Hepatocyte (in vitro differentiated cells): ENCODE data around the gene WDR55. TPM values are rescaled to one million over a fixed set of nuclear protein-coding genes. Genes with fewer than 3 reads are reported as not detected.
A peak's percentile ranks its signal among the peaks of the same experiment; 100 is the strongest.

Source experiments
- DNase-seq: peaks from one replicate; pipeline ENCODE4 v3.0.0-alpha.2; 2016; ENCODE audit warnings: low spot score
- H2AFZ ChIP-seq: fragments of 200-600 bp; sonication (generic); 2 replicates; pipeline ENCODE4 v1.6.0; 2016; ENCODE audit warnings: antibody characterized with exemption, mild to moderate bottlenecking
- H3K27ac ChIP-seq: fragments of 200-600 bp; sonication (generic); 2 replicates; pipeline ENCODE4 v1.5.1; 2016; ENCODE audit warnings: mild to moderate bottlenecking
- H3K27me3 ChIP-seq: fragments of 200-600 bp; sonication (generic); 2 replicates; pipeline ENCODE4 v1.6.1; 2016
- H3K36me3 ChIP-seq: fragments of 200-600 bp; sonication (generic); replicated peaks from 2 replicates; pipeline ENCODE4 v1.5.1; 2016; ENCODE audit warnings: low read depth; ENCODE audit not compliant: insufficient read depth
- H3K4me1 ChIP-seq: fragments of 200-600 bp; sonication (generic); 2 replicates; pipeline ENCODE4 v1.5.1; 2016; ENCODE audit warnings: mild to moderate bottlenecking, moderate library complexity; ENCODE audit not compliant: insufficient read depth
- H3K4me2 ChIP-seq: fragments of 200-600 bp; sonication (generic); 2 replicates; pipeline ENCODE4 v1.6.0; 2016
- H3K4me3 ChIP-seq: fragments of 200-600 bp; sonication (generic); 2 replicates; pipeline ENCODE4 v1.5.1; 2016; ENCODE audit warnings: mild to moderate bottlenecking
- H3K79me2 ChIP-seq: fragments of 200-600 bp; sonication (generic); 2 replicates; pipeline ENCODE4 v1.6.0; 2017; ENCODE audit warnings: mild to moderate bottlenecking
- H3K9me2 ChIP-seq: fragments of 200-600 bp; sonication (generic); replicated peaks from 2 replicates; pipeline ENCODE4 v1.6.0; 2017; ENCODE audit warnings: mild to moderate bottlenecking; ENCODE audit not compliant: insufficient read depth
- H3K9me3 ChIP-seq: fragments of 200-600 bp; sonication (generic); 2 replicates; pipeline ENCODE4 v1.5.1; 2016; ENCODE audit warnings: low read depth, mild to moderate bottlenecking
- H4K20me1 ChIP-seq: fragments of 200-600 bp; sonication (generic); 2 replicates; pipeline ENCODE4 v1.6.0; 2016; ENCODE audit warnings: mild to moderate bottlenecking; ENCODE audit not compliant: insufficient read depth, poor library complexity, severe bottlenecking
- CTCF ChIP-seq: fragments of 200-600 bp; sonication (generic); IDR thresholded peaks from 2 replicates; pipeline ENCODE4 v1.5.1; 2016; ENCODE audit warnings: antibody characterized with exemption, mild to moderate bottlenecking; ENCODE audit not compliant: poor library complexity
- EZH2 ChIP-seq: fragments of 200-600 bp; sonication (generic); IDR thresholded peaks from 2 replicates; pipeline ENCODE4 v1.6.1; 2016; ENCODE audit warnings: antibody characterized with exemption, mild to moderate bottlenecking, borderline replicate concordance
- EZH2phosphoT487 ChIP-seq: fragments of 200-600 bp; sonication (generic); IDR thresholded peaks from one replicate; pipeline ENCODE4 v1.6.1; 2018; ENCODE audit warnings: antibody characterized with exemption, mild to moderate bottlenecking, low read depth, moderate library complexity; ENCODE audit not compliant: unreplicated experiment, severe bottlenecking
- WGBS: methylation state at CpG from one replicate; pipeline ENCODE4 v1.1.6; 2016; ENCODE audit warnings: low lambda C conversion rate; ENCODE audit errors: missing lambda C conversion rate; 5-methylcytosine and 5-hydroxymethylcytosine counted together
- polyA plus RNA-seq: library from polyadenylated mRNA; unstranded; fragments of >200 nt; fragmentation: Nextera tagmentation; extraction: Ambion mirVana; gene quantifications from 2 replicates; pipeline ENCODE4 v1.2.1, GENCODE V29; 2016
- total RNA-seq: library from RNA; depleted of rRNA; stranded (reverse); fragments of >200 nt; gene quantifications from 2 replicates; pipeline ENCODE4 v1.2.3, GENCODE V29; 2014

Gene WDR55
- total and polyA plus RNA-seq, 2 experiments from 2014 or later = 21.2 to 23.0 TPM

- Histone ChIP-seq H3K4me1 (no peaks in the 10 kb centered on the region), H3K27ac (no peak overlapping the region), H3K9me3 (no peaks in the 10 kb centered on the region), H4K20me1 (no peaks in the 10 kb centered on the region), H3K4me3 (no peak overlapping the region), H3K79me2 (no peaks in the 10 kb centered on the region), H3K27me3 (no peaks in the 10 kb centered on the region), H3K36me3 (no peaks in the 10 kb centered on the region), H3K4me2 (no peak overlapping the region), H2AFZ (no peak overlapping the region), H3K9me2 (no peaks in the 10 kb centered on the region)
- no peak for DNase-seq
- TF ChIP-seq EZH2phosphoT487 (no peak), EZH2 (no peak), CTCF (no peak)
- 86% methylated on average over 3 of the region's 3 CpGs for WGBS
Observed at GRCh38 chr5:140677947-140678346, 13.2 kb downstream of the WDR55 start.

- Histone ChIP-seq H3K4me2 (no peak overlapping the region), H3K9me2 (no peaks in the 10 kb centered on the region), H4K20me1 (no peaks in the 10 kb centered on the region), H3K27ac (no peak overlapping the region), H3K27me3 (no peaks in the 10 kb centered on the region), H3K79me2 (no peaks in the 10 kb centered on the region), H3K4me3 (no peak overlapping the region), H3K36me3 (no peaks in the 10 kb centered on the region), H3K9me3 (no peaks in the 10 kb centered on the region), H3K4me1 (no peaks in the 10 kb centered on the region), H2AFZ (no peak overlapping the region)
- WGBS = 97% methylated on average over 7 of the region's 7 CpGs
- TF ChIP-seq CTCF = no peak
- TF ChIP-seq EZH2 = no peak
- TF ChIP-seq EZH2phosphoT487 = no peak
- no peak for DNase-seq
Observed at GRCh38 chr5:140678993-140679392, 14.3 kb downstream of the WDR55 start.

GRCh38 chr5:140690376-140690932 lies 25.8 kb downstream of the WDR55 start:
- Histone ChIP-seq H3K4me2 (peak overlapping the region; percentile 96), H3K36me3 (no peaks in the 10 kb centered on the region), H3K27ac (peak overlapping the region; percentile 83), H2AFZ (peak overlapping the region; percentile 75), H3K4me3 (peak overlapping the region; percentile 75), H3K79me2 (peaks cover 61% of the 10 kb centered on the region), H3K9me2 (no peaks in the 10 kb centered on the region), H3K9me3 (no peaks in the 10 kb centered on the region), H3K27me3 (no peaks in the 10 kb centered on the region), H3K4me1 (peaks cover 20% of the 10 kb centered on the region), H4K20me1 (no peaks in the 10 kb centered on the region)
- DNase-seq = peak; percentile 21
- TF ChIP-seq CTCF = no peak
- no peak for TF ChIP-seq EZH2
- TF ChIP-seq EZH2phosphoT487 = no peak
- WGBS = 66% methylated on average over 8 of the region's 8 CpGs
